Liver (tissue), 3 donors: ENCODE results near the gene MYF5.

ENCODE experiments used
- ATF3 ChIP-seq: IDR thresholded peaks from 2 replicates; pipeline ENCODE4 v1.6.1; 2016; ENCODE audit warnings: antibody characterized with exemption
- CTCF ChIP-seq: fragments of 150-350 bp; IDR thresholded peaks from 2 replicates; pipeline ENCODE4 v1.5.1; 2017; ENCODE audit warnings: improper control_type of control experiment, low read depth, low read length; ENCODE audit not compliant: missing input control
- EGR1 ChIP-seq, 2 donors: IDR thresholded peaks; 2 replicates each; pipeline ENCODE4 v1.6.1; 2016 to 2018; ENCODE audit warnings: antibody characterized with exemption in 2 of 2, low read depth in 2 of 2
- HNF4G ChIP-seq: IDR thresholded peaks from 2 replicates; pipeline ENCODE4 v1.6.1; 2016; ENCODE audit warnings: antibody characterized with exemption
- MAX ChIP-seq: IDR thresholded peaks from 2 replicates; pipeline ENCODE4 v1.6.1; 2016; ENCODE audit warnings: antibody characterized with exemption
- RAD21 ChIP-seq, 2 donors: IDR thresholded peaks; 2 replicates each; pipeline ENCODE4 v1.6.1; 2016; ENCODE audit warnings: antibody characterized with exemption in 2 of 2, mild to moderate bottlenecking in 2 of 2
- SP1 ChIP-seq: IDR thresholded peaks from 2 replicates; pipeline ENCODE4 v1.6.1; 2018; ENCODE audit warnings: antibody characterized with exemption, mild to moderate bottlenecking
- TAF1 ChIP-seq: conservative IDR thresholded peaks from 2 replicates; pipeline ENCODE4 v1.6.1; 2016; ENCODE audit warnings: antibody characterized with exemption, mild to moderate bottlenecking
- ZBTB33 ChIP-seq: IDR thresholded peaks from 2 replicates; pipeline ENCODE4 v1.6.1; 2016; ENCODE audit warnings: antibody characterized with exemption
- donor health status: healthy.
- donor health status: healthy.

- TF ChIP-seq SP1 (no peak), CTCF (no peak), RAD21 (IDR thresholded peaks at IDR 0.05) (no peak), HNF4G (no peak), ATF3 (no peak), ZBTB33 (no peak), TAF1 (no peak), MAX (no peak), EGR1 (IDR thresholded peaks at IDR 0.05; ENCODE audit: low read depth in 2 of 2) (no peak)
These were observed 35.4 kb upstream of the MYF5 start for GRCh38 chr12:80681287-80681686.
